Measurements from ENCODE around the gene SHISA6.

GRCh38 chr17:11324846-11325420 is 83.9 kb downstream of the SHISA6 start:
- TF ChIP-seq EP300 (IDR thresholded peaks at IDR 0.05; ENCODE audit: borderline replicate concordance) (no peak), TAF1 (IDR thresholded peaks at IDR 0.05; ENCODE audit: low read depth) (no peak), CREB1 (IDR thresholded peaks at IDR 0.05; ENCODE audit: low read depth) (no peak), FOXM1 (IDR thresholded peaks at IDR 0.05; ENCODE audit: borderline replicate concordance, low read depth) (no peak), CEBPB (IDR thresholded peaks at IDR 0.05) (no peak), REST (IDR thresholded peaks at IDR 0.05; ENCODE audit: low read depth) (no peak), EGR1 (IDR thresholded peaks at IDR 0.05) (no peak), MAX (IDR thresholded peaks at IDR 0.05) (no peak), USF1 (IDR thresholded peaks at IDR 0.05) (no peak), TCF12 (IDR thresholded peaks at IDR 0.05; ENCODE audit: low read depth) (no peak), ZBTB7A (IDR thresholded peaks at IDR 0.05; ENCODE audit: low read depth) (no peak)

Data from Ishikawa (cell line).